Mesendoderm (in vitro differentiated cells): ENCODE results near the gene DMRTB1.

Source experiments
- DNase-seq: peaks from one replicate; pipeline ENCODE4 v3.0.0; 2013
- H2AK5ac ChIP-seq: 2 replicates; pipeline ENCODE4 v1.6.1; 2013; ENCODE audit warnings: low read length, inconsistent platforms
- H2BK120ac ChIP-seq: 2 replicates; pipeline ENCODE4 v1.6.1; 2013; ENCODE audit warnings: low read depth, mild to moderate bottlenecking, low read length, moderate library complexity, mixed read lengths
- H2BK15ac ChIP-seq: replicated peaks from 2 replicates; pipeline ENCODE4 v1.6.1; 2013; ENCODE audit warnings: low read depth, mild to moderate bottlenecking, moderate library complexity
- H2BK5ac ChIP-seq: 2 replicates; pipeline ENCODE4 v1.6.1; 2013; ENCODE audit warnings: low read length, inconsistent platforms
- H3K18ac ChIP-seq: 2 replicates; pipeline ENCODE4 v1.6.1; 2013; ENCODE audit warnings: mild to moderate bottlenecking, low read length, mixed read lengths
- H3K23ac ChIP-seq: one replicate; pipeline ENCODE4 v1.6.1; 2013; ENCODE audit warnings: low read length
- H3K27ac ChIP-seq: 2 replicates; pipeline ENCODE4 v1.5.1; 2013; ENCODE audit warnings: low read depth, mild to moderate bottlenecking, inconsistent platforms, low read length, moderate library complexity
- H3K27me3 ChIP-seq: 2 replicates; pipeline ENCODE4 v1.6.1; 2013; ENCODE audit warnings: low read length, control low read depth, mild to moderate bottlenecking, inconsistent platforms; ENCODE audit not compliant: insufficient read depth, poor library complexity
- H3K36me3 ChIP-seq: 2 replicates; pipeline ENCODE4 v1.6.1; 2013; ENCODE audit warnings: low read length, inconsistent platforms; ENCODE audit not compliant: control insufficient read depth, insufficient read depth
- H3K4ac ChIP-seq: one replicate; pipeline ENCODE4 v1.6.1; 2013; ENCODE audit warnings: low read depth, mild to moderate bottlenecking, low read length, moderate library complexity
- H3K4me1 ChIP-seq: 2 replicates; pipeline ENCODE4 v1.6.1; 2013; ENCODE audit warnings: low read depth, low read length, inconsistent platforms; ENCODE audit not compliant: control insufficient read depth
- H3K4me2 ChIP-seq: 2 replicates; pipeline ENCODE4 v1.6.1; 2013; ENCODE audit warnings: low read length
- H3K4me3 ChIP-seq: 2 replicates; pipeline ENCODE4 v1.5.1; 2013; ENCODE audit warnings: mild to moderate bottlenecking, low read length
- H3K56ac ChIP-seq: one replicate; pipeline ENCODE4 v1.6.1; 2013; ENCODE audit warnings: low read length
- H3K79me1 ChIP-seq: 2 replicates; pipeline ENCODE4 v1.6.1; 2013; ENCODE audit warnings: low read length, inconsistent platforms
- H3K79me2 ChIP-seq: 2 replicates; pipeline ENCODE4 v1.6.1; 2013; ENCODE audit warnings: mild to moderate bottlenecking, low read length; ENCODE audit not compliant: control insufficient read depth, insufficient read depth
- H3K9ac ChIP-seq: 2 replicates; pipeline ENCODE4 v1.6.1; 2013; ENCODE audit warnings: low read length, inconsistent platforms
- H4K5ac ChIP-seq: one replicate; pipeline ENCODE4 v1.6.1; 2013; ENCODE audit warnings: low read length
- H4K8ac ChIP-seq: one replicate; pipeline ENCODE4 v1.6.1; 2013; ENCODE audit warnings: low read depth, mild to moderate bottlenecking, control low read depth, low read length, moderate library complexity
- WGBS: extraction: QIAGEN DNeasy Blood & Tissue Kit; methylation state at CpG from one replicate; pipeline ENCODE4 v1.1.7; 2013; ENCODE audit warnings: low lambda C conversion rate, missing lambda C conversion rate; ENCODE audit not compliant: insufficient coverage; ENCODE audit errors: extremely low coverage; 5-methylcytosine and 5-hydroxymethylcytosine counted together

The DMRTB1 gene

GRCh38 chr1:53438427-53439336 lies 20.5 kb upstream of the DMRTB1 start:
- no peak overlapping the region for H2BK120ac ChIP-seq
- H3K27me3 ChIP-seq: no peaks in the 10 kb centered on the region
- H3K27ac ChIP-seq: no peak overlapping the region
- no peak for DNase-seq
- H4K8ac ChIP-seq: no peak overlapping the region
- H3K4me2 ChIP-seq: no peak overlapping the region
- no peak overlapping the region for H3K23ac ChIP-seq
- no peaks in the 10 kb centered on the region for H3K79me2 ChIP-seq
- H2BK5ac ChIP-seq: peak overlapping the region; percentile 28
- H3K56ac ChIP-seq: peak overlapping the region; percentile 8
- no peak overlapping the region for H3K4me3 ChIP-seq
- no peak overlapping the region for H4K5ac ChIP-seq
- WGBS: no CpG with 5 or more reads among the region's 79 CpGs
- H2BK15ac ChIP-seq: no peak overlapping the region
- H3K18ac ChIP-seq: no peak overlapping the region
- no peaks in the 10 kb centered on the region for H3K79me1 ChIP-seq
- peak overlapping the region; percentile 36 for H3K4ac ChIP-seq
- no peaks in the 10 kb centered on the region for H3K36me3 ChIP-seq
- no peaks in the 10 kb centered on the region for H3K4me1 ChIP-seq
- peak overlapping the region; percentile 79 for H2AK5ac ChIP-seq
- H3K9ac ChIP-seq: no peak overlapping the region

DNA sequence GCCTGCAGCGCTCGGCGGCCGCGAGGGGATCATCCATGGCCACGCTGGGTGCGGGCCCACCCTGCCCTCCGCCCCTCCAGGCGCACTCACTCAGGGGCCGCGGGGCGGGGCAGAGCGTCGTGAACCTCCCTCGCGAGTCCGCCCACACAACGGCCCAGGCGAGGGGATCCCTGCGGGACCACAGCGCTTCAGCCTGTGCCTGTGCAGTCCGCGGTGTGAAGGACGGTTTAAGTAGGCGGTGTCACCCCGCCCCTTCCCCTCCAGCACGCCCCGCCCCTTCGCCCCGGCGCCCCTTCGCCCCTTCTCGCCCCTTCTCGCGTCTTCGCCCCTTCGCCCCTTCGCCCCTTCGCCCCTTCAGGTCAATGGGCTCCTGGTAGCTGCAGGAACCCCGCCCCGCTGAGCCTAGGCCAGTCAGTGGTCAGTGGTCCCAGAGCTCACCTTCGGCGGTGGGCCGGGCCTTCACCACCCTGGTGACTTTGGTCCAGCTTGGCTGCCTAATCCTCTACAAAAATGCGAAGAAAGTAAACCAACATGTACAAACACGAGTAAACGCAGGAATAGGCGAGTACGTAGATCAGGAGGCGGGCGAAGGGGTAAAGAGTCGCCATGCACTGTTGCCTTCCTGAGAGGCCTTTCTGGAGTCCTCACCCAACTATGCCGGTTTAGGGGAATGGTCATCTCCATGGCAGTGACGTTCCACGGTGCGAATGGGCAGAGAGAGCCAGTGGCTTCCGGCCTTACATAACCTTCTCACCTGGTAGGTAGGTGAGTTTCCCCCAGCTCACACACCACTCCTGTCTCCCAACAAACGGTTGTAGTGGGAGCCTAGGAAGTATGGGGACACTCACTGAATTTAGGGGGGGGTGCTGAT lies 19.6 kb upstream of the DMRTB1 start:
- Histone ChIP-seq H3K4me3 (no peak overlapping the region), H3K27me3 (no peaks in the 10 kb centered on the region), H3K79me1 (no peaks in the 10 kb centered on the region), H3K9ac (no peak overlapping the region), H3K4me1 (no peaks in the 10 kb centered on the region), H3K36me3 (no peaks in the 10 kb centered on the region), H3K18ac (peak overlapping the region; percentile 3), H3K4me2 (no peak overlapping the region), H4K8ac (no peak overlapping the region), H2BK15ac (no peak overlapping the region), H2BK120ac (no peak overlapping the region), H3K27ac (no peak overlapping the region), H3K56ac (peak overlapping the region; percentile 50), H2AK5ac (peak overlapping the region; percentile 99), H2BK5ac (peak overlapping the region; percentile 62), H3K23ac (no peak overlapping the region), H4K5ac (no peak overlapping the region), H3K79me2 (no peaks in the 10 kb centered on the region), H3K4ac (peak overlapping the region; percentile 36)
- DNase-seq: no peak
- WGBS: no CpG with 5 or more reads among the region's 58 CpGs

- Histone ChIP-seq H4K5ac (no peak overlapping the region), H4K8ac (no peak overlapping the region), H3K27me3 (no peaks in the 10 kb centered on the region), H3K56ac (peak overlapping the region; percentile 44), H3K18ac (peak overlapping the region; percentile 3), H3K4me1 (no peaks in the 10 kb centered on the region), H3K9ac (no peak overlapping the region), H3K4me3 (no peak overlapping the region), H2BK120ac (peak overlapping the region; percentile 76), H3K79me2 (no peaks in the 10 kb centered on the region), H3K36me3 (no peaks in the 10 kb centered on the region), H2AK5ac (no peak overlapping the region), H3K23ac (no peak overlapping the region), H2BK15ac (peak overlapping the region; percentile 38), H2BK5ac (peak overlapping the region; percentile 40), H3K79me1 (no peaks in the 10 kb centered on the region), H3K4ac (no peak overlapping the region), H3K27ac (no peak overlapping the region), H3K4me2 (no peak overlapping the region)
- no CpG with 5 or more reads among the region's 6 CpGs for WGBS
- DNase-seq: no peak
Observed at GRCh38 chr1:53440633-53441032, 18.6 kb upstream of the DMRTB1 start.

- no peaks in the 10 kb centered on the region for H3K36me3 ChIP-seq
- H2BK15ac ChIP-seq: no peak overlapping the region
- peak overlapping the region; percentile 66 for H3K56ac ChIP-seq
- no peak overlapping the region for H2AK5ac ChIP-seq
- peak overlapping the region; percentile 18 for H3K4ac ChIP-seq
- no peak overlapping the region for H3K9ac ChIP-seq
- H3K79me1 ChIP-seq: no peaks in the 10 kb centered on the region
- H4K8ac ChIP-seq: no peak overlapping the region
- no peaks in the 10 kb centered on the region for H3K27me3 ChIP-seq
- no peak overlapping the region for H3K4me3 ChIP-seq
- H4K5ac ChIP-seq: no peak overlapping the region
- no CpG with 5 or more reads among the region's 2 CpGs for WGBS
- no peak overlapping the region for H3K23ac ChIP-seq
- no peaks in the 10 kb centered on the region for H3K4me1 ChIP-seq
- H3K27ac ChIP-seq: peak overlapping the region; percentile 20
- no peaks in the 10 kb centered on the region for H3K79me2 ChIP-seq
- H2BK120ac ChIP-seq: no peak overlapping the region
- H3K18ac ChIP-seq: peak overlapping the region; percentile 68
- DNase-seq: peak; percentile 95
- no peak overlapping the region for H3K4me2 ChIP-seq
- H2BK5ac ChIP-seq: no peak overlapping the region
Observed at GRCh38 chr1:53442299-53442698, 16.9 kb upstream of the DMRTB1 start.

- Histone ChIP-seq H3K9ac (no peak overlapping the region), H3K4ac (peak overlapping the region; percentile 96), H4K8ac (peak overlapping the region; percentile 28), H3K36me3 (no peaks in the 10 kb centered on the region), H3K56ac (peak overlapping the region; percentile 18), H3K27me3 (no peaks in the 10 kb centered on the region), H2BK15ac (peak overlapping the region; percentile 100), H3K4me1 (peaks cover 14% of the 10 kb centered on the region), H3K18ac (peak overlapping the region; percentile 95), H3K79me2 (no peaks in the 10 kb centered on the region), H4K5ac (no peak overlapping the region), H3K23ac (no peak overlapping the region), H2BK5ac (peak overlapping the region; percentile 24), H2AK5ac (no peak overlapping the region), H3K79me1 (no peaks in the 10 kb centered on the region), H3K27ac (no peak overlapping the region), H2BK120ac (peak overlapping the region; percentile 99), H3K4me3 (no peak overlapping the region), H3K4me2 (no peak overlapping the region)
- WGBS: no CpG with 5 or more reads among the region's 2 CpGs
- DNase-seq: no peak
Observed at GRCh38 chr1:53446051-53446450, 13.1 kb upstream of the DMRTB1 start.
